T47D (cell line): Measurements from ENCODE around the gene FAM83E.
A peak's percentile ranks its signal among the peaks of the same experiment; 100 is the strongest.

Source experiments
- DNase-seq, 2 experiments: peaks; one replicate each; pipeline versions ENCODE4 v3.0.0 to v3.0.0-alpha.2; 2011 to 2012; ENCODE audit warnings: low read depth in 1 of 2, low spot score in 1 of 2
- JUND ChIP-seq: IDR thresholded peaks from 2 replicates; pipeline ENCODE4 v1.6.1; 2012; ENCODE audit warnings: low read depth
- in situ Hi-C: cut with HindIII; loops from 2 replicates; pipeline ENCODE4 v1.10.0; 2016; ENCODE audit warnings: low sequenced_read_pairs, low pct_unique_long_range_greater_than_20kb

Gene FAM83E

GRCh38 chr19:48648134-48648533, 33.3 kb upstream of the FAM83E start:
- TF ChIP-seq JUND: no peak
- in situ Hi-C loops: no loop called here
- DNase-seq: no peak

- no peak for DNase-seq
- in situ Hi-C loops: no loop called here
- no peak for TF ChIP-seq JUND
Observed at GRCh38 chr19:48646722-48647216, 31.9 kb upstream of the FAM83E start.

GRCh38 chr19:48646001-48646721, 31.3 kb upstream of the FAM83E start, which contains the start of gene CA11:
Gene CA11, minus strand, starts transcription at chr19:48646187. Its CDS starts 555 bp downstream, at chr19:48645632.
- DNase-seq: peak; percentile 66 to 87
- in situ Hi-C loops: no loop called here
- TF ChIP-seq JUND: no peak

- no peak for TF ChIP-seq JUND
- no peak for DNase-seq
- in situ Hi-C loops: no loop called here
Observed at GRCh38 chr19:48645620-48646000, 30.7 kb upstream of the FAM83E start.

GRCh38 chr19:48644839-48645619, 30.2 kb upstream of the FAM83E start:
- in situ Hi-C loops: no loop called here
- no peak for TF ChIP-seq JUND
- peak in 1 of 2 experiments; percentile 67 for DNase-seq

GRCh38 chr19:48644355-48644754, 29.5 kb upstream of the FAM83E start:
- no peak for DNase-seq
- in situ Hi-C loops: no loop called here
- TF ChIP-seq JUND: no peak

- no peak for DNase-seq
- in situ Hi-C loops: no loop called here
- TF ChIP-seq JUND: no peak
Observed at GRCh38 chr19:48642862-48643261, 28.0 kb upstream of the FAM83E start.

- TF ChIP-seq JUND: no peak
- no peak for DNase-seq
- in situ Hi-C loops: no loop called here
Observed at GRCh38 chr19:48641850-48642249, 27.0 kb upstream of the FAM83E start.

GRCh38 chr19:48639483-48640375, 24.9 kb upstream of the FAM83E start:
- no peak for DNase-seq
- in situ Hi-C loops: no loop called here
- no peak for TF ChIP-seq JUND

- in situ Hi-C loops: no loop called here
- TF ChIP-seq JUND: no peak
- DNase-seq: peak in 1 of 2 experiments; percentile 51
Observed at GRCh38 chr19:48638831-48639381, 24.0 kb upstream of the FAM83E start.

- DNase-seq: peak; percentile 63 to 96
- in situ Hi-C loops: no loop called here
- no peak for TF ChIP-seq JUND
Observed at GRCh38 chr19:48637948-48638830, 23.3 kb upstream of the FAM83E start.

GRCh38 chr19:48637449-48637947, 22.6 kb upstream of the FAM83E start:
- in situ Hi-C loops: no loop called here
- DNase-seq: peak; percentile 94 to 99
- no peak for TF ChIP-seq JUND
